ENCODE results near the gene SLC15A3.

Gene SLC15A3

GRCh38 chr11:60945295-60945667, 6.7 kb downstream of the SLC15A3 start:
- DNase-seq (ENCODE audit: low spot score), result no peak

- DNase-seq (ENCODE audit: low spot score), result no peak
Observed at GRCh38 chr11:60944490-60945294, 7.3 kb downstream of the SLC15A3 start.

GRCh38 chr11:60942970-60943565, 8.9 kb downstream of the SLC15A3 start:
- DNase-seq (ENCODE audit: low spot score), result no peak

GRCh38 chr11:60942219-60942618, 9.8 kb downstream of the SLC15A3 start:
- no peak for DNase-seq (ENCODE audit: low spot score)

- DNase-seq (ENCODE audit: low spot score), result no peak
Observed at GRCh38 chr11:60941371-60942119, 10.4 kb downstream of the SLC15A3 start.

- no peak for DNase-seq (ENCODE audit: low spot score)
Observed at GRCh38 chr11:60939855-60940254, 12.1 kb downstream of the SLC15A3 start.

GRCh38 chr11:60939301-60939700, 12.7 kb downstream of the SLC15A3 start:
- no peak for DNase-seq (ENCODE audit: low spot score)

GRCh38 chr11:60938500-60938899, 13.5 kb downstream of the SLC15A3 start:
- no peak for DNase-seq (ENCODE audit: low spot score)

- DNase-seq (ENCODE audit: low spot score), result no peak
Observed at GRCh38 chr11:60937811-60938210, 14.2 kb downstream of the SLC15A3 start.

GRCh38 chr11:60937144-60937527, 14.8 kb downstream of the SLC15A3 start:
- DNase-seq (ENCODE audit: low spot score), result no peak

- no peak for DNase-seq (ENCODE audit: low spot score)
Observed at GRCh38 chr11:60936467-60937143, 15.4 kb downstream of the SLC15A3 start.

GRCh38 chr11:60935676-60936442, 16.1 kb downstream of the SLC15A3 start:
- no peak for DNase-seq (ENCODE audit: low spot score)

- DNase-seq (ENCODE audit: low spot score), result no peak
Observed at GRCh38 chr11:60934790-60935605, 17.0 kb downstream of the SLC15A3 start.

- no peak for DNase-seq (ENCODE audit: low spot score)
Observed at GRCh38 chr11:60934124-60934789, 17.7 kb downstream of the SLC15A3 start.

GRCh38 chr11:60933416-60934123, 18.4 kb downstream of the SLC15A3 start:
- DNase-seq (ENCODE audit: low spot score), result no peak

- DNase-seq (ENCODE audit: low spot score), result no peak
Observed at GRCh38 chr11:60932605-60933356, 19.2 kb downstream of the SLC15A3 start.

- DNase-seq (ENCODE audit: low spot score), result no peak
Observed at GRCh38 chr11:60931917-60932316, 20.1 kb downstream of the SLC15A3 start.

- no peak for DNase-seq (ENCODE audit: low spot score)
Observed at GRCh38 chr11:60930394-60930793, 21.6 kb downstream of the SLC15A3 start.

- no peak for DNase-seq (ENCODE audit: low spot score)
Observed at GRCh38 chr11:60929764-60930163, 22.2 kb downstream of the SLC15A3 start.

Measured in HuH-7 (cell line).